Measurements from ENCODE around the gene RIN3.

DNA sequence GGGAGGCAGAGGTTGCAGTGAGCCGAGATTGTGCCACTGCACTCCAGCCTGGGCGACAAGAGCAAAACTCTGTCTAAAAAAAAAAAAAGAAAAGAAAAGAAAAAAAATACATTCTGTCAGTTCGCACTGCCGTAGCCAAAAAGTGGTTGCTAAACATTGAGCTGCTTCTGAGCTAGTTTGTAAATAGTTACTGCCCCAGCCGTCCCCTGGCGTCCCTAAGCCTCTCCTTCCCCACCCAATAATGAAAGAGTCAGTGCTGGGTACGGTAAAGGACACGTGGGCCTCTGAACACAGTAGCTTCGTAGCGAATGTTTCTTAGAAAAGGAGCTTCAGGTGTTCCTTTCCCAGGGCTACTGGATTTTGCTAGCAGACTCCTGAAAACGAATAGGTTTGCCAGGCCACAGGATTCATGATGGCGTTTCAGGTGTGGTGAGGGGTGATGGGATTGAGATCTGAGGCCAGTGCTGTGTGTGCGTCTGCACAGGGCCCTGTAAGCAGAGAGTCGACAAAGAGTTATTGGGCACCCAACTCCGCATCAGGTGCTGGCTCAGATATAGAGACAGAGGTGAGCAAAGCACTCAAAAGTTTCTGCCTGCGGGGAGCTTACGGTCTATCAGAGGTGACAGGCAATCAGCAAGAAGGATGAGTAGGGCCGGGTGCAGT lies 140.8 kb downstream of the RIN3 start:
- no peak for TF ChIP-seq CTCF (IDR thresholded peaks at IDR 0.05)
- TF ChIP-seq POLR2A (IDR thresholded peaks at IDR 0.05): no peak
